ENCODE results near the gene ESYT3.
"Not testable (repeated sequence)": the region's sequence is repeated elsewhere in the genome, so short reads cannot be mapped to it uniquely, and the experiment has no call there.

DNA sequence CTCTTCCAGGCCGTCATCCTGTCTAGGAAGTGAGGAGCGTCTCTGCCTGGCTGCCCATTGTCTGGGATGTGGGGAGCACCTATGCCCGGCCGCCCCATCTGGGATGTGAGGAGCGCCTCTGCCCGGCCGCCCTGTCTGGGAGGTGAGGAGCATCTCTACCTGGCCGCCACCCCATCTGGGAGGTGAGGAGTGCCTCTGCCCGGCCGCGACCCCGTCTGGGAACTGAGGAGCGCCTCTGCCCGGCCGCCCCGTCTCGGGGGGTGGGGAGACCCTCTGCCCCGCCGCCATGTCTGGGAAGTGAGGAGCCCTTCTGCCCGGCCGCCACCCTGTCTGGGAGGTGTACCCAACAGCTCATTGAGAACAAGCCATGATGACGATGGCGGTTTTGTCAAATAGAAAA is 87.0 kb downstream of the ESYT3 start:
- TF ChIP-seq, protein P1, sequence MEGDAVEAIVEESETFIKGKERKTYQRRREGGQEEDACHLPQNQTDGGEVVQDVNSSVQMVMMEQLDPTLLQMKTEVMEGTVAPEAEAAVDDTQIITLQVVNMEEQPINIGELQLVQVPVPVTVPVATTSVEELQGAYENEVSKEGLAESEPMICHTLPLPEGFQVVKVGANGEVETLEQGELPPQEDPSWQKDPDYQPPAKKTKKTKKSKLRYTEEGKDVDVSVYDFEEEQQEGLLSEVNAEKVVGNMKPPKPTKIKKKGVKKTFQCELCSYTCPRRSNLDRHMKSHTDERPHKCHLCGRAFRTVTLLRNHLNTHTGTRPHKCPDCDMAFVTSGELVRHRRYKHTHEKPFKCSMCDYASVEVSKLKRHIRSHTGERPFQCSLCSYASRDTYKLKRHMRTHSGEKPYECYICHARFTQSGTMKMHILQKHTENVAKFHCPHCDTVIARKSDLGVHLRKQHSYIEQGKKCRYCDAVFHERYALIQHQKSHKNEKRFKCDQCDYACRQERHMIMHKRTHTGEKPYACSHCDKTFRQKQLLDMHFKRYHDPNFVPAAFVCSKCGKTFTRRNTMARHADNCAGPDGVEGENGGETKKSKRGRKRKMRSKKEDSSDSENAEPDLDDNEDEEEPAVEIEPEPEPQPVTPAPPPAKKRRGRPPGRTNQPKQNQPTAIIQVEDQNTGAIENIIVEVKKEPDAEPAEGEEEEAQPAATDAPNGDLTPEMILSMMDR (conservative IDR thresholded peaks at IDR 0.05 in 1 of 2, IDR thresholded peaks at IDR 0.05 in 1 of 2; ENCODE audit: low read depth in 1 of 2, low read length in 2 of 2): not testable (repeated sequence)
- not testable (repeated sequence) for TF ChIP-seq EZH2 (IDR thresholded peaks at IDR 0.05; ENCODE audit: low read length, missing control alignments)

Data from fibroblast of lung (primary cell).